ENCODE data around the gene COL24A1. TPM values are rescaled to one million over a fixed set of nuclear protein-coding genes. Genes with fewer than 3 reads are reported as not detected.
A peak's percentile ranks its signal among the peaks of the same experiment; 100 is the strongest.

The COL24A1 gene
- total and polyA plus RNA-seq, 2 of the 8 experiments (the other 6 are each of a cell fraction or from before 2014, with no cell fraction given): 0.23 to 1.1 TPM

GRCh38 chr1:86030180-86030579, 126.4 kb downstream of the COL24A1 start:
- Histone ChIP-seq H3K79me2 (ENCODE audit: control insufficient read depth in 1 of 2, insufficient read depth in 2 of 2, low read length in 2 of 2) (no peaks in the 10 kb centered on the region), H4K5ac (ENCODE audit: insufficient read length, low read depth, low read length) (no peak overlapping the region), H3K27me3 (replicated peaks in 1 of 4; ENCODE audit: control insufficient read depth in 3 of 4, extremely low read depth in 1 of 4, insufficient read depth in 3 of 4, low read length in 3 of 4) (no peaks in the 10 kb centered on the region), H3K4me2 (ENCODE audit: insufficient read depth in 1 of 2, low read depth in 2 of 2, low read length in 2 of 2) (no peak overlapping the region), H3K18ac (ENCODE audit: extremely low read depth, low read length) (no peak overlapping the region), H2AK5ac (ENCODE audit: low read depth, low read length) (no peak overlapping the region), H3K36me3 (ENCODE audit: control insufficient read depth in 2 of 4, insufficient read depth in 4 of 4, low read length in 3 of 4) (no peaks in the 10 kb centered on the region), H3K4me3 (ENCODE audit: extremely low read depth in 1 of 4, insufficient read depth in 2 of 4, low read depth in 3 of 4, low read length in 4 of 4) (no peak overlapping the region), H3K23me2 (ENCODE audit: low read depth, low read length) (no peaks in the 10 kb centered on the region), H3K79me1 (ENCODE audit: low read depth, low read length) (no peaks in the 10 kb centered on the region), H3K9me3 (ENCODE audit: insufficient read depth in 2 of 2, low read depth in 1 of 2, low read length in 1 of 2) (no peaks in the 10 kb centered on the region), H3K23ac (ENCODE audit: insufficient read length) (no peak overlapping the region), H3K14ac (ENCODE audit: insufficient read length) (no peak overlapping the region), H3K56ac (replicated peaks; ENCODE audit: insufficient read length, low read depth, low read length) (no peak overlapping the region), H4K8ac (ENCODE audit: extremely low read depth, insufficient read depth, low read length) (no peak overlapping the region), H3K9ac (replicated peaks in 1 of 4; ENCODE audit: extremely low read depth in 1 of 4, low read depth in 3 of 4, low read length in 3 of 4) (no peak overlapping the region), H2BK120ac (replicated peaks; ENCODE audit: low read depth, low read length) (no peak overlapping the region), H3K27ac (ENCODE audit: low read depth, low read length) (no peak overlapping the region), H2BK20ac (ENCODE audit: low read length) (no peak overlapping the region), H3K4ac (replicated peaks; ENCODE audit: insufficient read length, low read depth, low read length) (no peak overlapping the region), H3K4me1 (replicated peaks in 1 of 4; ENCODE audit: control insufficient read depth in 3 of 4, insufficient read depth in 4 of 4, low read length in 3 of 4) (no peaks in the 10 kb centered on the region), H2AFZ (ENCODE audit: low read length) (peak overlapping the region; percentile 71; the same call in 1 of the 2 replicates), H4K91ac (replicated peaks; ENCODE audit: insufficient read length, low read length) (no peak overlapping the region), H2BK15ac (ENCODE audit: low read length) (no peak overlapping the region), H4K20me1 (replicated peaks in 1 of 2; ENCODE audit: control insufficient read depth in 1 of 2, insufficient read depth in 2 of 2, low read length in 2 of 2) (no peaks in the 10 kb centered on the region), H2BK12ac (ENCODE audit: low read depth, low read length) (no peak overlapping the region), H2BK5ac (ENCODE audit: low read depth, low read length) (no peak overlapping the region)
- CTCF ChIA-PET (ENCODE audit: partially characterized antibody): interaction anchor here (0.6 to 3.0 kb wide), 3 partner anchors 11 to 868 kb away, joined by 3 to 20 read pairs (median 4); no protein-coding TSS in a partner anchor
- FAIRE-seq: no peak
- no peak for DNase-seq (ENCODE audit: low read depth in 1 of 2, low spot score in 2 of 2)
- 100% methylated on average over 1 of the region's 1 CpG; no CpG with 5 or more reads in 1 of the 2 experiments for WGBS, 2 experiments (ENCODE audit: extremely low coverage in 1 of 2, insufficient coverage in 1 of 2, insufficient read length in 1 of 2, insufficient replicate concordance in 2 of 2, low coverage in 1 of 2, low lambda C conversion rate in 2 of 2, missing lambda C conversion rate in 1 of 2)
- POLR2A ChIA-PET (ENCODE audit: partially characterized antibody): no interaction called here
- no peak for TF ChIP-seq GABPA (IDR thresholded peaks at IDR 0.05; ENCODE audit: borderline replicate concordance, insufficient read depth, low read length)
- TF ChIP-seq RBBP5 (IDR thresholded peaks at IDR 0.05; ENCODE audit: borderline replicate concordance, low read depth, low read length): no peak
- TF ChIP-seq KDM4A (IDR thresholded peaks at IDR 0.05; ENCODE audit: low read depth, low read length, severe bottlenecking): no peak
- TF ChIP-seq TCF12 (IDR thresholded peaks at IDR 0.05; ENCODE audit: low read depth, low read length): no peak
- TF ChIP-seq NRF1 (IDR thresholded peaks at IDR 0.05; ENCODE audit: low read depth, low read length): no peak
- TF ChIP-seq RFX5 (IDR thresholded peaks at IDR 0.05; ENCODE audit: borderline replicate concordance, low read depth, low read length): no peak
- TF ChIP-seq SAP30 (IDR thresholded peaks at IDR 0.05; ENCODE audit: insufficient read depth, insufficient replicate concordance, low read length): no peak
- TF ChIP-seq SIRT6 (IDR thresholded peaks at IDR 0.05; ENCODE audit: low read length): no peak
- TF ChIP-seq ATF2 (IDR thresholded peaks at IDR 0.05; ENCODE audit: low read length): no peak
- no peak for TF ChIP-seq ASH2L (IDR thresholded peaks at IDR 0.05; ENCODE audit: low read length)
- TF ChIP-seq POLR2AphosphoS5 (IDR thresholded peaks at IDR 0.05; ENCODE audit: low read depth, low read length): no peak
- no peak for TF ChIP-seq MAFK (IDR thresholded peaks at IDR 0.05; ENCODE audit: low read depth, low read length)
- no peak for TF ChIP-seq CHD2 (IDR thresholded peaks at IDR 0.05; ENCODE audit: low read length)

Data from H1 (cell line).